BE2C (cell line): Measurements from ENCODE around the gene LDLRAD4.

ENCODE experiments used
- DNase-seq: peaks from one replicate; pipeline ENCODE4 v3.0.0-alpha.2; 2020
- H3K27me3 ChIP-seq: fragments of 250-450 bp; sonication (Bioruptor Pico); 2 replicates; pipeline ENCODE4 v1.5.1; 2020; ENCODE audit warnings: mild to moderate bottlenecking
- H3K36me3 ChIP-seq: fragments of 250-450 bp; sonication (Bioruptor Pico); 2 replicates; pipeline ENCODE4 v1.5.1; 2020; ENCODE audit warnings: mild to moderate bottlenecking
- H3K4me1 ChIP-seq: fragments of 250-450 bp; sonication (Bioruptor Pico); 2 replicates; pipeline ENCODE4 v1.5.1; 2020
- H3K4me3 ChIP-seq: 2 replicates; pipeline ENCODE4 v1.5.1; 2011; ENCODE audit warnings: low read depth, low read length
- H3K9me3 ChIP-seq: fragments of 250-450 bp; sonication (Bioruptor Pico); 2 replicates; pipeline ENCODE4 v1.5.1; 2020
- TF ChIP-seq, protein P1 (sequence below): IDR thresholded peaks from 2 replicates; pipeline ENCODE4 v1.5.1; 2012; ENCODE audit warnings: mild to moderate bottlenecking, low read depth, low read length

The LDLRAD4 gene

DNA sequence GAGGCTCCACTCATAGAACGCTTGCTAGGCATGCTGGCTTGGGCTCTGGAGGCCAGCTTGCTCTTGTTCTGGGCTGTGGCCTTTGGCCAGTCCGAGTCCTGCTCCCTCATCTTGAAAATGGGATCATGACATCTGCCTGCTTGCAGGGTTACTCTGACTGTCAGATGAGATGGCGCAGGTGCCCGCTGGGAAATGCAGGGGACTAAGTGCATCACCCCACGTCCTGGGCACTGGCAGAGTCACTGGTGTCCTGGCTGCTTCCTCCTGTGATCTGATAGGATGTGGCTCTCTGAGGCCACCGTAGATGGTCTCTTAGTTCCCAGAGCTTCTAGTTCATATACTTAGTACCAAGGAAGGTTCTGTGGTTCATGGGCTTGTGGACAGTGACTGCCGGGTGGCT lies 18.5 kb downstream of the LDLRAD4 start:
- Histone ChIP-seq H3K4me1 (no peaks in the 10 kb centered on the region), H3K27me3 (no peaks in the 10 kb centered on the region), H3K36me3 (no peaks in the 10 kb centered on the region), H3K4me3 (no peak overlapping the region), H3K9me3 (no peaks in the 10 kb centered on the region)
- TF ChIP-seq, protein P1, sequence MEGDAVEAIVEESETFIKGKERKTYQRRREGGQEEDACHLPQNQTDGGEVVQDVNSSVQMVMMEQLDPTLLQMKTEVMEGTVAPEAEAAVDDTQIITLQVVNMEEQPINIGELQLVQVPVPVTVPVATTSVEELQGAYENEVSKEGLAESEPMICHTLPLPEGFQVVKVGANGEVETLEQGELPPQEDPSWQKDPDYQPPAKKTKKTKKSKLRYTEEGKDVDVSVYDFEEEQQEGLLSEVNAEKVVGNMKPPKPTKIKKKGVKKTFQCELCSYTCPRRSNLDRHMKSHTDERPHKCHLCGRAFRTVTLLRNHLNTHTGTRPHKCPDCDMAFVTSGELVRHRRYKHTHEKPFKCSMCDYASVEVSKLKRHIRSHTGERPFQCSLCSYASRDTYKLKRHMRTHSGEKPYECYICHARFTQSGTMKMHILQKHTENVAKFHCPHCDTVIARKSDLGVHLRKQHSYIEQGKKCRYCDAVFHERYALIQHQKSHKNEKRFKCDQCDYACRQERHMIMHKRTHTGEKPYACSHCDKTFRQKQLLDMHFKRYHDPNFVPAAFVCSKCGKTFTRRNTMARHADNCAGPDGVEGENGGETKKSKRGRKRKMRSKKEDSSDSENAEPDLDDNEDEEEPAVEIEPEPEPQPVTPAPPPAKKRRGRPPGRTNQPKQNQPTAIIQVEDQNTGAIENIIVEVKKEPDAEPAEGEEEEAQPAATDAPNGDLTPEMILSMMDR, result no peak
- DNase-seq, result no peak

DNA sequence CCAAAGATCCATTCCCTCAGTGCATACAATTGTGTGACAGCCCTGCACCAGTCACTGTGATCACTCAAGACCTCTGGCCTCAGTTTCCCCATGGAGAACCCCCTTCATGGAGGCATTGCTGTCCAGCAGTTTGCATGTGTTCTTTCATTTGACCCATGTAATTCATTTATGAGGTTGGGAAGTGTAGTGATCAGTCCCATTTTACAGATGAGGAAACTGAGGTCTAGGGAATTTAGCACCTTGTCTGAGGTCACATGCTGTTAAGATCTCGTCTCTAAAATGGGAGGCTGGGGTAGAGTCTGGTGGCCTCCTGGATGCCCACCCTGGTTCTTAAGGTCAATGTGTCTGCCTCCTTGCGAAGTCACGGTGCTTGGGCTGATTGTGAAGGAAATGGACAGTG lies 19.1 kb downstream of the LDLRAD4 start:
- no peaks in the 10 kb centered on the region for H3K4me1 ChIP-seq
- DNase-seq, result no peak
- H3K9me3 ChIP-seq, result no peaks in the 10 kb centered on the region
- H3K36me3 ChIP-seq, result no peaks in the 10 kb centered on the region
- no peak overlapping the region for H3K4me3 ChIP-seq
- H3K27me3 ChIP-seq, result no peaks in the 10 kb centered on the region
- TF ChIP-seq, protein P1, result no peak

DNA sequence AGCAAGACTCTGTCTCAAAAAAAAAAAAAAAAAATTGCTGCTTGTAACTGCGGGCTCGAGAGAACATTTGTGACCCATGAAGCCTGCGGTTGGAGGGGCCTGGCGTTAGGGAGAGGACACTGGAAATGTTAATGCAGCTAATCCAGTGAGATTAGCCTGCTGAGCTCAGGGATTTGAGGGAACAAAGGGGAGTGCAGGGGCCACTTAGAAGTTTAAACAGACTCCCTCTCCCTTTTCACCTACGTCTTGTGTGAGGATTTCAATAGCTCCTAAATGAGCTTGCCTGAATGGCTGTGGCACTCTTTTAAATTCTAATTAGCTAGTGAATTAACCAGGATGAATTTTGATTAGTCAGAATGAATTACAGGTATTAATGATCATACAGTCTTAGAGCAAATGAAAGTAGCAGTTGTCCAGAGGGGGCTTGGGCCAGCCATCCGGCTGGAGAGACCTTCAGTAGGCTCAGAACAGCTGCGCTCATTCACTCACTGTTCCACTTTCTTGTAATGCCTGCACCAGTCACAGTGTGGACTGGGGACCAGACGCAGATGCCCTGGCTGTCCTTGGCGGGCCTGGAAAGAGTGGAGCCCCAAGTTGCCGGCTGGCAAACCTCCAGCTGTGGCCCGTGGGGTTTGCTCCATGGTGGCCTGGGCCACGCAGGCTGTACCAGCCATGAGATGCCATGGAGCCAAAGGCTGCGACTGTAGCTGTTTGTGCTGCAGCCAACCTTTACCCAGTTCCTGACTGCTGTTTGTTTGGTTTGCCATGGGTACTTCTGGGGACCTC lies 20.8 kb downstream of the LDLRAD4 start:
- no peaks in the 10 kb centered on the region for H3K4me1 ChIP-seq
- no peaks in the 10 kb centered on the region for H3K9me3 ChIP-seq
- no peak for DNase-seq
- TF ChIP-seq, protein P1, result no peak
- no peaks in the 10 kb centered on the region for H3K36me3 ChIP-seq
- H3K27me3 ChIP-seq, result no peaks in the 10 kb centered on the region
- H3K4me3 ChIP-seq, result no peak overlapping the region

GRCh38 chr18:13240060-13240725 lies 21.6 kb downstream of the LDLRAD4 start:
- H3K4me1 ChIP-seq, result no peaks in the 10 kb centered on the region
- TF ChIP-seq, protein P1, result no peak
- no peaks in the 10 kb centered on the region for H3K27me3 ChIP-seq
- H3K9me3 ChIP-seq, result no peaks in the 10 kb centered on the region
- no peaks in the 10 kb centered on the region for H3K36me3 ChIP-seq
- no peak for DNase-seq
- H3K4me3 ChIP-seq, result no peak overlapping the region

DNA sequence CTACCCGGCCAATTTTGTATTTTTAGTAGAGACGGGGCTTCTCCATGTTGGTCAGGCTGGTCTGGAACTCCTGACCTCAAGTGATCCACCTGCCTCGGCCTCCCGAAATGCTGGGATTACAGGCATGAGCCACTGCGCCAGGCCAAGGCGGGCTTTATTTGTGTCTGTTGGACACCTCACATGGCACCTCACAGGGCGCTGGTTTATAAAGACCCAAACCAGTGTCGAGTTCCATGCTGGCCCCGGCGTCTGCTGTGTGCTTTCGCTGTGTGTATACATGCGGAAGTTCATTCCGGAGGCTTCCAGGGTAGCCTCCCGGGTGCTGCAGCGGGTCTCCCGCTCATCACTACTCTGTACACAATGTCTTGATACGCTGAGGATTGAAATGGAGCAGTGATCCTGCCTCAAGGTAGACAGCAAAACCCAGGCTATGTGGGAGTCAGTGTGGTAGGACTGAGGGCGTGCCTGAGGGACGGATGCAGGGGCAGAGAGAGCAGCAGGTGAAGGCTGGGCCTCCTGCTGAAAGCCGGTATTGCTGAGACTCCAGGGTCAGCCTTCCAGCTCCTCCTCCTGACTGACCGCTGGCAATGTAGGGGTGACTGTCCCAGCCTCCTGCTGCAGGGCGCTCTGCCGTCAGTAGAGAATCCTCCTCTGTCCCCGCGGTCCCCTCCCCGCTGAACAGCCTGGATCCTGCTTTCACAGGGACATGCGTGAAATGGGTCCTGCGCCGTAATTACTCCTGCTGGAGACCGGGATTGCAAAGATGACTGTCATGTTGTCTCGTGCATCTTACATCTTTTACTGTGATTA lies 22.7 kb downstream of the LDLRAD4 start:
- Histone ChIP-seq H3K4me3 (no peak overlapping the region), H3K36me3 (no peaks in the 10 kb centered on the region), H3K27me3 (no peaks in the 10 kb centered on the region), H3K4me1 (no peaks in the 10 kb centered on the region), H3K9me3 (no peaks in the 10 kb centered on the region)
- TF ChIP-seq, protein P1, result no peak
- DNase-seq, result no peak

GRCh38 chr18:13241893-13242175 lies 23.3 kb downstream of the LDLRAD4 start:
- TF ChIP-seq, protein P1, result no peak
- no peaks in the 10 kb centered on the region for H3K9me3 ChIP-seq

More at GRCh38 chr18:13241893-13242175, 23.3 kb downstream of the LDLRAD4 start:
- no peak for DNase-seq
- Histone ChIP-seq H3K4me1 (no peaks in the 10 kb centered on the region), H3K27me3 (no peaks in the 10 kb centered on the region), H3K36me3 (no peaks in the 10 kb centered on the region), H3K4me3 (no peak overlapping the region)
